ENCODE results near the gene CDV3. TPM values are rescaled to one million over a fixed set of nuclear protein-coding genes. Genes with fewer than 3 reads are reported as not detected.
"Not testable (repeated sequence)": the region's sequence is repeated elsewhere in the genome, so short reads cannot be mapped to it uniquely, and the experiment has no call there.

The CDV3 gene
- total RNA-seq, 2 experiments from 2014 or later: 177 to 196 TPM

DNA sequence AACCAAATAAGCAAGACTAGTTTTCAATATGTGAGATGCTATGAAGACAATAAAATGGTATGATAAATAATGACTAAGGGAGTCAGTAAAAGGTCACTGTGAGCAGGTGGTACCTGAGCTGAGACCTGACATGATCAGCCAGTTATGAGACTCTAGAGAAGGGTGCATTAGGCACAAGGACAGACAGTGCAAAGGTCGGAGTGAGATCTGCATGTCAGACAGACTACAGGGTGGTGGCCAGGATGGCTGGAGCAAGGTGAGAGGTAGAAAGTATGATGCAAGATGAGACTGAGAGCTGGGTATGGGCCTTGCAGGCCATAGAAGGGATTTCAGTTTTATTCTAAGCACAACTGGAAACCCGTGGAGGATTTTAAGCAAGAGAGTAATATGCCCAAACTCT is 28.5 kb upstream of the CDV3 start:
- DNase-seq; H3K4me3 Mint-ChIP-seq; POLR2A ChIA-PET; CTCF ChIA-PET; H3K36me3 Mint-ChIP-seq (ENCODE audit: low read depth); H3K9me3 Mint-ChIP-seq; H3K27ac Mint-ChIP-seq; H3K27me3 Mint-ChIP-seq; H3K4me1 Mint-ChIP-seq: not testable (repeated sequence)

GRCh38 chr3:133547432-133548041 is 25.9 kb upstream of the CDV3 start:
- H3K9me3 Mint-ChIP-seq: no peaks in the 10 kb centered on the region
- H3K4me3 Mint-ChIP-seq: no peak overlapping the region
- POLR2A ChIA-PET: no interaction called here
- H3K4me1 Mint-ChIP-seq: peaks cover 2% of the 10 kb centered on the region
- CTCF ChIA-PET: interaction anchor here (0.5 to 2.2 kb wide), 5 partner anchors 15 to 417 kb away, joined by 3 to 7 read pairs (median 4); partner anchors contain the start of gene CDV3
- H3K27me3 Mint-ChIP-seq: no peaks in the 10 kb centered on the region
- no peaks in the 10 kb centered on the region for H3K36me3 Mint-ChIP-seq (ENCODE audit: low read depth)
- H3K27ac Mint-ChIP-seq: no peak overlapping the region
- no peak for DNase-seq

DNA sequence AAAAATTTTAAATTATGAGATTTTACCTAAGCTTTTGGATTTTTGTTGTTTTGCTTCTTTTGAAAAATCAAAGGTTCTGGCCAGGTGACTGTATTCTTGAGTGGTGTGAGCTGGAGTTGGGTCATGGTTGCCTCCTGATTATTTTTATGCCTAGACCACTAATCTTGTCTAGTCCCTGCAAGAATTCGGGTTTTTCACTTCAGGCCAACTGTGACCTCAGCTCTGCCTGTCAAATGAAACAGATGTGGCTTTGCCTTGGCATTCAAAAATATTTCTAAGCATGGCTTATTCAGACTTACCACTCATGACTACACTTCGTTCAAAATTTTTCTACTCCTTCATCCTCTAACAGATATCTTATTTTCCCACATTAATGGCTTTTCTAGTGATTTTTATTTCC is 25.4 kb upstream of the CDV3 start:
- ChIA-PET CTCF (interaction anchor here (1.1 to 2.2 kb wide), 2 partner anchors 16 to 25 kb away, joined by 3 to 7 read pairs; partner anchors contain the start of gene CDV3), POLR2A (no interaction called here)
- no peak for DNase-seq
- H3K27ac Mint-ChIP-seq: no peak overlapping the region
- H3K36me3 Mint-ChIP-seq (ENCODE audit: low read depth): no peaks in the 10 kb centered on the region
- no peak overlapping the region for H3K4me3 Mint-ChIP-seq
- peaks cover 2% of the 10 kb centered on the region for H3K4me1 Mint-ChIP-seq
- no peaks in the 10 kb centered on the region for H3K9me3 Mint-ChIP-seq
- no peaks in the 10 kb centered on the region for H3K27me3 Mint-ChIP-seq

DNA sequence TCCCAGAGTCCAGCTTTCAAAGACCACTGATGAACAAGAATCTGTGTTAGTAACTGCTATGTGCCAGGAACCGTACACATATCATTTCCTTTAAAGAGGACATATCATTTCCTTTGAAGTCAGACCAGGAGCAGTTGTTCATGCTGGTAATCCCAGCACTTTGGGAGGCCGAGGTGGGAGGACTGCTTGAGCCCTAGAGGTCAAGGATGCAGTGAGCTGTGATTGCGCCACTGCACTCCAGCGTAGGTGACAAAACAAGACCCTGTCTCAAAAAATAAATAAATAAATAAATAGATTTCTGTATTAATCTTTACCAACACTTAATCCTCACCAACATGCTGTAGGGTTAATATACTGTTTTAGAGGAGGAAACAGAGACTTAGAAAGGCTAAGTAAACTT is 23.9 kb upstream of the CDV3 start:
- Mint-ChIP-seq H3K4me1 (peaks cover 2% of the 10 kb centered on the region), H3K4me3 (no peak overlapping the region), H3K27me3 (no peaks in the 10 kb centered on the region), H3K9me3 (no peaks in the 10 kb centered on the region), H3K27ac (no peak overlapping the region), H3K36me3 (ENCODE audit: low read depth) (no peaks in the 10 kb centered on the region)
- ChIA-PET POLR2A (no interaction called here), CTCF (no interaction called here)
- DNase-seq: no peak

GRCh38 chr3:133551589-133551988 is 21.9 kb upstream of the CDV3 start:
- H3K27ac Mint-ChIP-seq; H3K4me1 Mint-ChIP-seq; H3K9me3 Mint-ChIP-seq; POLR2A ChIA-PET; DNase-seq; H3K27me3 Mint-ChIP-seq; H3K36me3 Mint-ChIP-seq (ENCODE audit: low read depth); H3K4me3 Mint-ChIP-seq: not testable (repeated sequence)
- CTCF ChIA-PET: interaction anchor here (1.2 kb wide), 1 partner anchor 12 kb away, joined by 5 read pairs; no protein-coding TSS in a partner anchor

- ChIA-PET CTCF (interaction anchor here (2.0 kb wide), 1 partner anchor 15 kb away, joined by 5 read pairs; no protein-coding TSS in a partner anchor), POLR2A (interaction anchor here (1.2 kb wide), 1 partner anchor 12 kb away, joined by 3 read pairs; the partner anchor contains the start of gene CDV3)
- Mint-ChIP-seq H3K27ac (no peak overlapping the region), H3K4me3 (no peak overlapping the region), H3K9me3 (no peaks in the 10 kb centered on the region), H3K27me3 (no peaks in the 10 kb centered on the region), H3K4me1 (no peaks in the 10 kb centered on the region), H3K36me3 (ENCODE audit: low read depth) (no peaks in the 10 kb centered on the region)
- DNase-seq: no peak
These were observed 11.8 kb upstream of the CDV3 start for GRCh38 chr3:133561679-133562078.

GRCh38 chr3:133562376-133562775 is 11.1 kb upstream of the CDV3 start:
- ChIA-PET POLR2A (interaction anchor here (0.9 to 1.2 kb wide), 2 partner anchors 10 to 11 kb away, joined by 3 to 4 read pairs; partner anchors contain the start of gene CDV3), CTCF (interaction anchor here (0.7 to 2.8 kb wide), 5 partner anchors 10 to 48 kb away, joined by 3 to 10 read pairs (median 5); partner anchors contain the start of gene CDV3)
- no peak for DNase-seq
- H3K36me3 Mint-ChIP-seq (ENCODE audit: low read depth): no peaks in the 10 kb centered on the region
- H3K27ac Mint-ChIP-seq: no peak overlapping the region
- H3K9me3 Mint-ChIP-seq: no peaks in the 10 kb centered on the region
- H3K4me1 Mint-ChIP-seq: no peaks in the 10 kb centered on the region
- H3K27me3 Mint-ChIP-seq: no peaks in the 10 kb centered on the region
- H3K4me3 Mint-ChIP-seq: no peak overlapping the region

DNA sequence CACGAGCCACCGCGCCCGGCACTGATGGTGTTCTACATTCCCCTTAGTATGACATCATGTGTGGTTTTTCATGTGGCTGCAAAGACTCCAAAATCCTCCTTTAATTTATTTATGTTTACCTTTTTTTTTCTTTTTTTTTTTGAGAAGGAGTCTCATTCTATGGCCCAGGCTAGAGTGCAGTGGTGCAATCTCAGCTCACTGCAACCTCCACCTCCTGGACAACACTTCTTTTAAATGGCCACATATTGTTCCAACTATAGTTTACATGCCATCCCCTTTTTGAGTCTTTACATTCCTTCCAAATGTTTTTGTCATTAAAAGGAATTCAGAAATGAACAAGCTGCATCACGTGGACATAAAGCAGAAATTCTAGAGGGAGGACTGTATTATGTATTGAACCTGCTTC is 10.3 kb upstream of the CDV3 start:
- H3K36me3 Mint-ChIP-seq (ENCODE audit: low read depth): no peaks in the 10 kb centered on the region

GRCh38 chr3:133563816-133564215 is 9.7 kb upstream of the CDV3 start:
- no peak for DNase-seq
- H3K4me3 Mint-ChIP-seq: no peak overlapping the region
- no peaks in the 10 kb centered on the region for H3K36me3 Mint-ChIP-seq (ENCODE audit: low read depth)
- H3K4me1 Mint-ChIP-seq: no peaks in the 10 kb centered on the region
- H3K27ac Mint-ChIP-seq: no peak overlapping the region
- no peaks in the 10 kb centered on the region for H3K27me3 Mint-ChIP-seq
- ChIA-PET CTCF (interaction anchor here (1.2 to 2.8 kb wide), 5 partner anchors 9 to 17 kb away, joined by 3 to 10 read pairs (median 5); partner anchors contain the start of gene CDV3), POLR2A (no interaction called here)
- no peaks in the 10 kb centered on the region for H3K9me3 Mint-ChIP-seq

More for the DNA sequence above, 10.3 kb upstream of the CDV3 start:
- ChIA-PET CTCF (interaction anchor here (0.7 to 2.8 kb wide), 5 partner anchors 9 to 49 kb away, joined by 3 to 10 read pairs (median 5); partner anchors contain the start of gene CDV3), POLR2A (no interaction called here)
- H3K27me3 Mint-ChIP-seq: no peaks in the 10 kb centered on the region
- H3K9me3 Mint-ChIP-seq: no peaks in the 10 kb centered on the region
- H3K4me3 Mint-ChIP-seq: no peak overlapping the region
- no peak overlapping the region for H3K27ac Mint-ChIP-seq
- DNase-seq: no peak
- H3K4me1 Mint-ChIP-seq: no peaks in the 10 kb centered on the region

- CTCF ChIA-PET: interaction anchor here (1.0 to 1.3 kb wide), 2 partner anchors 11 to 842 kb away, joined by 3 read pairs; no protein-coding TSS in a partner anchor
- Mint-ChIP-seq H3K4me1 (peaks cover 23% of the 10 kb centered on the region), H3K27ac (no peak overlapping the region)
These were observed 5.0 kb upstream of the CDV3 start for GRCh38 chr3:133568294-133569014.

DNA sequence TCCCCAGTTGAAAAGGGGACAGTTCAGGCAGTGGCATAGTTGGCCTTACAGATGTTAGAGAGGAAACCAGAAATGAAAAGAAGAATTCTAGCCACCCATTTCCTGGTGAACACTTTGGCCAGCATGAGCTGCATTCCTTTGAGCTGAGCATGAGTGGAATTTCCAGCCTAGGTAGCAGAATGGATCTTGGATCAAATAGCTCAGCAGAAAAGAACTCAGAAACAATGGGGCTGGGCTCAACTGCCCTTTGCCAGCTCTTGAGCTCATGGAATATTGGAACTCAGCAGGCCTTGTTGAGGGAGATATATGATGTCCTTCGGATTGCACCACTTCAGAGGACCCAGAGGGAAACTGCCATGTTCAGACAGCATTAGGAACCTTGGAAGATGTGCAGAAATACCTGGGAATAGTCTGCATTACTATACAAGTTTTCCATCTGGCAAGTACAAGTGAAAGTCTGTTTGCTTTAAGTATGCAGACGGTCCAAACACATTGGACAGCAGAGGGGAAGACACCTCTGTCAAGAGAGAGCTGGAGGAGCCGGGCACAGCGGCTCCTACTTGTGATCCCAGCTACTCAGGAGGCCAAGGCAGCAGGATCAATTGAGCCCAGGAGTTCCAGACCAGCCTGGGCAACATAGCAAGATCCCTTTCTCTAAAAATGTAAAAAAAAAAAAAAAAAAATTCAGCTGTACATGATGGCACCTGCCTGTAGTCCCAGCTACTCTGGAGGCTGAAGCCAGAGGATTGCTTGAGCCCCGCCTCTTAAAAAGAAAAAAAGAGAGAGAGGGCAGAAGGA is 3.1 kb upstream of the CDV3 start:
- no peaks in the 10 kb centered on the region for H3K9me3 Mint-ChIP-seq
- peaks cover 9% of the 10 kb centered on the region for H3K36me3 Mint-ChIP-seq (ENCODE audit: low read depth)
- peak overlapping the region; percentile 67 for H3K27ac Mint-ChIP-seq
- no peaks in the 10 kb centered on the region for H3K27me3 Mint-ChIP-seq
- ChIA-PET POLR2A (no interaction called here), CTCF (interaction anchor here (0.6 to 1.5 kb wide), 2 partner anchors 79 to 976 kb away, joined by 3 read pairs; no protein-coding TSS in a partner anchor)
- H3K4me3 Mint-ChIP-seq: no peak overlapping the region
- peaks cover 26% of the 10 kb centered on the region for H3K4me1 Mint-ChIP-seq
- DNase-seq: no peak

More at GRCh38 chr3:133568294-133569014, 5.0 kb upstream of the CDV3 start:
- H3K36me3 Mint-ChIP-seq (ENCODE audit: low read depth): no peaks in the 10 kb centered on the region
- DNase-seq: no peak
- no peaks in the 10 kb centered on the region for H3K27me3 Mint-ChIP-seq
- no peaks in the 10 kb centered on the region for H3K9me3 Mint-ChIP-seq
- H3K4me3 Mint-ChIP-seq: no peak overlapping the region
- POLR2A ChIA-PET: no interaction called here

- Mint-ChIP-seq H3K36me3 (ENCODE audit: low read depth) (peaks cover 13% of the 10 kb centered on the region), H3K27ac (no peak overlapping the region), H3K4me3 (no peak overlapping the region), H3K9me3 (no peaks in the 10 kb centered on the region), H3K27me3 (no peaks in the 10 kb centered on the region), H3K4me1 (peaks cover 29% of the 10 kb centered on the region)
- ChIA-PET CTCF (interaction anchor here (0.6 to 1.5 kb wide), 3 partner anchors 27 to 975 kb away, joined by 3 read pairs; no protein-coding TSS in a partner anchor), POLR2A (no interaction called here)
- no peak for DNase-seq
These were observed 2.6 kb upstream of the CDV3 start for GRCh38 chr3:133570937-133571320.
